Omental fat pad (tissue), 4 donors: ENCODE data around the gene SLC16A8. TPM values are rescaled to one million over a fixed set of nuclear protein-coding genes. Genes with fewer than 3 reads are reported as not detected.

ENCODE experiments used
- ATAC-seq: fragments of 150-250 bp; one replicate; pipeline ENCODE4 v1.9.1; 2016; ENCODE audit warnings: mild to moderate bottlenecking, moderate library complexity; ENCODE audit not compliant: low FRiP score
- DNase-seq: peaks from one replicate; pipeline ENCODE4 v3.0.0-alpha.2; 2019; ENCODE audit warnings: low spot score
- CTCF ChIP-seq, 3 donors: fragments of 450-650 bp; IDR thresholded peaks; one replicate each; pipeline ENCODE4 v1.5.1; 2016 to 2017; ENCODE audit warnings: antibody characterized with exemption in 3 of 3, mild to moderate bottlenecking in 3 of 3, moderate library complexity in 2 of 3
- total RNA-seq, 4 donors: library from RNA; depleted of rRNA; stranded (reverse); fragments of >200 nt; gene quantifications; one replicate each; pipeline ENCODE4 v1.1.0, GENCODE V29; 2016

SLC16A8 gene
- total RNA-seq, 4 donors from 2014 or later = 0.24 to 3.2 (median 0.88) TPM

GRCh38 chr22:38029901-38030300 lies 54.1 kb downstream of the SLC16A8 start:
- ATAC-seq (no peak), DNase-seq (no peak)
- TF ChIP-seq CTCF (IDR thresholded peaks at IDR 0.05) = no peak

- no peak for ATAC-seq
- TF ChIP-seq CTCF (IDR thresholded peaks at IDR 0.05) = no peak
- no peak for DNase-seq
These were observed 54.6 kb downstream of the SLC16A8 start for GRCh38 chr22:38029370-38029769.

GRCh38 chr22:38028344-38029130 lies 55.4 kb downstream of the SLC16A8 start:
- DNase-seq = no peak
- no peak for ATAC-seq
- TF ChIP-seq CTCF (IDR thresholded peaks at IDR 0.05) = no peak

Other genes with a start within 250 kb of the SLC16A8 start
- 10 to 100 TPM; 21.7 to 43.6 (median 28.6) TPM for gene ANKRD54, start 239.8 kb downstream of the SLC16A8 start, total RNA-seq
- gene EIF3L, start 234.8 kb downstream of the SLC16A8 start, total RNA-seq = 100 to 1,000 TPM; 303 to 410 (median 328) TPM
- 10 to 100 TPM; 15.4 to 42.4 (median 20.6) TPM for gene MICALL1, start 177.9 kb downstream of the SLC16A8 start, total RNA-seq
- gene C22orf23, start 130.6 kb downstream of the SLC16A8 start, total RNA-seq = under 1 TPM in 1 of 4 donors, not detected in 3; 0.56 TPM
- gene POLR2F, start 130.5 kb downstream of the SLC16A8 start, total RNA-seq = 10 to 100 TPM; 57.3 to 73.9 (median 61.6) TPM
- 1 to 10 TPM in 1 of 4 donors, not detected in 3; 2.5 TPM for gene SOX10, start 99.6 kb downstream of the SLC16A8 start, total RNA-seq
- 10 to 100 TPM; 16.1 to 43.0 (median 31.6) TPM for gene PICK1, start 26.8 kb downstream of the SLC16A8 start, total RNA-seq
- 1 to 10 TPM; 2.6 to 4.3 (median 3.2) TPM for gene BAIAP2L2, start 26.5 kb upstream of the SLC16A8 start, total RNA-seq
- gene PLA2G6, start 97.6 kb upstream of the SLC16A8 start, total RNA-seq = 10 to 100 TPM; 30.8 to 58.5 (median 45.1) TPM
- 100 to 1,000 TPM in 3 of 4 donors, 10 to 100 TPM in 1; 73.9 to 334 (median 202) TPM for gene MAFF, start 117.8 kb upstream of the SLC16A8 start, total RNA-seq
- 10 to 100 TPM; 41.2 to 86.4 (median 48.6) TPM for gene TMEM184B, start 188.8 kb upstream of the SLC16A8 start, total RNA-seq
- 100 to 1,000 TPM in 3 of 4 donors, 10 to 100 TPM in 1; 84.5 to 164 (median 112) TPM for gene CSNK1E, start 233.2 kb upstream of the SLC16A8 start, total RNA-seq